GM12878 (cell line): ENCODE data around the gene HOPX.

Experiments used
- DPF2 ChIP-seq: fragments of 450-650 bp; IDR thresholded peaks from 2 replicates; pipeline ENCODE4 v1.6.1; 2017; ENCODE audit warnings: mild to moderate bottlenecking
- EP300 ChIP-seq, 2 experiments: fragments of 150-350 bp in 1 of 2; IDR thresholded peaks; 2 replicates each; pipeline ENCODE4 v1.6.1; 2011 to 2012; ENCODE audit warnings: low read depth in 2 of 2, low read length in 2 of 2, borderline replicate concordance in 1 of 2, improper control_type of control experiment in 1 of 2, inconsistent platforms in 1 of 2; ENCODE audit not compliant: control insufficient read depth in 1 of 2
- GABPA ChIP-seq: IDR thresholded peaks from 2 replicates; pipeline ENCODE4 v1.6.1; 2014; ENCODE audit warnings: antibody characterized with exemption, low read depth, mild to moderate bottlenecking, inconsistent platforms
- MAX ChIP-seq: IDR thresholded peaks from 2 replicates; pipeline ENCODE4 v1.6.1; 2012; ENCODE audit warnings: low read depth, low read length, improper control_type of control experiment
- MEF2A ChIP-seq: IDR thresholded peaks from 2 replicates; pipeline ENCODE4 v1.6.1; 2011; ENCODE audit warnings: low read depth, mild to moderate bottlenecking, low read length, moderate library complexity; ENCODE audit not compliant: insufficient read depth
- NR2F1 ChIP-seq: fragments of 450-650 bp; conservative IDR thresholded peaks from 2 replicates; pipeline ENCODE4 v1.6.1; 2017; ENCODE audit warnings: mild to moderate bottlenecking
- POLR2AphosphoS5 ChIP-seq: IDR thresholded peaks from 2 replicates; pipeline ENCODE4 v1.6.1; 2011; ENCODE audit warnings: mild to moderate bottlenecking, low read length, inconsistent platforms
- SP1 ChIP-seq: IDR thresholded peaks from one replicate; pipeline ENCODE4 v1.6.1; 2011; ENCODE audit warnings: low read depth, low read length
- SREBF2 ChIP-seq: IDR thresholded peaks from 2 replicates; pipeline ENCODE4 v1.6.1; 2012; ENCODE audit warnings: mild to moderate bottlenecking, low read length
- USF2 ChIP-seq: IDR thresholded peaks from 2 replicates; pipeline ENCODE4 v1.6.1; 2011; ENCODE audit warnings: low read depth, low read length, improper control_type of control experiment, borderline replicate concordance

GRCh38 chr4:56671373-56671772, 9.7 kb downstream of the HOPX start:
- TF ChIP-seq POLR2AphosphoS5 (no peak), EP300 (IDR thresholded peaks at IDR 0.05; ENCODE audit: borderline replicate concordance in 1 of 2, control insufficient read depth in 1 of 2, low read depth in 2 of 2, low read length in 2 of 2) (no peak), DPF2 (no peak), MAX (no peak), MEF2A (no peak), SREBF2 (no peak), NR2F1 (no peak), GABPA (no peak), USF2 (no peak), SP1 (no peak)
